B cell (primary cell): ENCODE data around the gene CENPV. TPM values are rescaled to one million over a fixed set of nuclear protein-coding genes. Genes with fewer than 3 reads are reported as not detected.

ENCODE experiments used
- ATAC-seq: fragments of 200-7000 bp; cut with Tn5 transposase; one replicate; pipeline ENCODE4 v1.10.0; 2021; ENCODE audit warnings: low read depth, mild to moderate bottlenecking, moderate number of reproducible peaks, moderate library complexity
- CTCF ChIA-PET: fragments of 350-600 bp; sonication (Branson Sonifier 250); formaldehyde crosslinking; loops from one replicate; lab custom pipeline; 2021; ENCODE audit warnings: antibody characterized with exemption, inconsistent platforms; lab: Charles Lee
- POLR2A ChIA-PET: fragments of 350-600 bp; sonication (Branson Sonifier 250); formaldehyde crosslinking; loops from one replicate; lab custom pipeline; 2021; ENCODE audit warnings: antibody characterized with exemption; lab: Charles Lee
- DNase-seq: peaks from one replicate; pipeline ENCODE4 v3.0.0; 2013
- H2AFZ ChIP-seq: 2 replicates; pipeline ENCODE4 v1.6.1; 2012; ENCODE audit warnings: mild to moderate bottlenecking, low read depth, low read length; ENCODE audit not compliant: insufficient read depth, poor library complexity, severe bottlenecking
- H3K27ac ChIP-seq, 2 donors: 1 replicate in 1 of 2; 2 replicates in 1 of 2; pipeline ENCODE4 v1.5.1; 2012 to 2013; ENCODE audit warnings: low read length in 2 of 2, mild to moderate bottlenecking in 2 of 2, moderate library complexity in 1 of 2
- H3K27me3 ChIP-seq, 4 experiments: fragments of 200-600 bp in 1 of 4; sonication (generic) in 1 of 4; replicated peaks in 1 of 4; 1 replicate in 2 of 4; 2 replicates in 2 of 4; pipeline versions ENCODE4 v1.6.1 to v1.7.0; 2013 to 2016; ENCODE audit warnings: low read length in 3 of 4, mild to moderate bottlenecking in 2 of 4, mixed read lengths in 1 of 4, moderate library complexity in 1 of 4; ENCODE audit not compliant: insufficient read depth in 4 of 4, control insufficient read depth in 3 of 4; ENCODE audit errors: control extremely low read depth in 1 of 4
- H3K36me3 ChIP-seq, 2 experiments: replicated peaks in 1 of 2; 1 replicate in 1 of 2; 2 replicates in 1 of 2; pipeline versions ENCODE4 v1.6.1 to v1.7.1; 2013; ENCODE audit warnings: low read length in 1 of 2; ENCODE audit not compliant: insufficient read depth in 2 of 2, control insufficient read depth in 1 of 2; ENCODE audit errors: control extremely low read depth in 1 of 2, extremely low read depth in 1 of 2
- H3K4me1 ChIP-seq, 2 donors: fragments of 200-600 bp in 1 of 2; sonication (generic) in 1 of 2; 1 replicate in 1 of 2; 2 replicates in 1 of 2; pipeline versions ENCODE4 v1.5.1 to v1.6.1; 2013 to 2017; ENCODE audit warnings: low read length in 2 of 2; ENCODE audit not compliant: control insufficient read depth in 2 of 2, insufficient read depth in 2 of 2
- H3K4me2 ChIP-seq: replicated peaks from 2 replicates; pipeline ENCODE3; 2012; ENCODE audit warnings: mild to moderate bottlenecking, low read depth, low read length; ENCODE audit not compliant: poor library complexity, severe bottlenecking
- H3K4me3 ChIP-seq, 5 experiments: fragments of 200-600 bp in 1 of 5; sonication (generic) in 1 of 5; 1 replicate in 3 of 5; 2 replicates in 2 of 5; pipeline versions ENCODE4 v1.5.1 to v1.7.0; 2011 to 2016; ENCODE audit warnings: low read length in 4 of 5, mild to moderate bottlenecking in 4 of 5, low read depth in 2 of 5, control low read depth in 1 of 5, moderate library complexity in 1 of 5; ENCODE audit not compliant: insufficient read depth in 1 of 5; ENCODE audit errors: control extremely low read depth in 1 of 5, extremely low read depth in 1 of 5
- H3K79me2 ChIP-seq: fragments of 200-600 bp; sonication (generic); one replicate; pipeline ENCODE4 v1.6.0; 2016; ENCODE audit warnings: low read length; ENCODE audit not compliant: control insufficient read depth, insufficient read depth
- H3K9ac ChIP-seq: fragments of 200-600 bp; sonication (generic); 2 replicates; pipeline ENCODE4 v1.6.1; 2017; ENCODE audit warnings: mild to moderate bottlenecking, low read length, moderate library complexity
- H3K9me3 ChIP-seq, 3 donors: one replicate each; pipeline versions ENCODE4 v1.6.1 to v1.7.1; 2013; ENCODE audit warnings: low read length in 2 of 3; ENCODE audit not compliant: control insufficient read depth in 2 of 3, insufficient read depth in 1 of 3; ENCODE audit errors: control extremely low read depth in 1 of 3
- H4K20me1 ChIP-seq: 2 replicates; pipeline ENCODE4 v1.6.0; 2012; ENCODE audit warnings: mild to moderate bottlenecking, low read length; ENCODE audit not compliant: insufficient read depth, control insufficient read depth, poor library complexity, severe bottlenecking
- H3K27ac Mint-ChIP-seq: one replicate; pipeline ENCODE4 v1.8.0; 2021; ENCODE audit warnings: mixed read lengths
- H3K27me3 Mint-ChIP-seq: one replicate; pipeline ENCODE4 v1.8.0; 2021; ENCODE audit warnings: mixed read lengths
- H3K4me1 Mint-ChIP-seq: one replicate; pipeline ENCODE4 v1.8.0; 2021; ENCODE audit warnings: mixed read lengths
- H3K4me3 Mint-ChIP-seq: one replicate; pipeline ENCODE4 v1.8.0; 2021; ENCODE audit warnings: mixed read lengths
- H3K9me3 Mint-ChIP-seq: one replicate; pipeline ENCODE4 v1.8.0; 2022; ENCODE audit warnings: mixed read lengths; ENCODE audit not compliant: insufficient read depth
- CTCF ChIP-seq: fragments of 200-600 bp; IDR thresholded peaks from one replicate; pipeline ENCODE4 v1.8.0; 2022; ENCODE audit warnings: antibody characterized with exemption, mild to moderate bottlenecking
- EZH2 ChIP-seq: IDR thresholded peaks from 2 replicates; pipeline ENCODE4 v1.6.1; 2012; ENCODE audit warnings: borderline replicate concordance, low read depth, mild to moderate bottlenecking, moderate library complexity, low read length; ENCODE audit not compliant: insufficient read depth, poor library complexity, severe bottlenecking
- WGBS: methylation state at CpG from one replicate; pipeline ENCODE4 v1.1.5; 2013; ENCODE audit warnings: missing lambda C conversion rate; ENCODE audit not compliant: insufficient coverage; 5-methylcytosine and 5-hydroxymethylcytosine counted together
- intact Hi-C: fragments of 100-400 bp; cut with micrococcal nuclease; formaldehyde crosslinking; loops from one replicate; pipeline ENCODE4 v1.10.0; 2022
- polyA plus RNA-seq: library from polyadenylated mRNA; depleted of rRNA; stranded (reverse); fragments of >200 nt; gene quantifications from 2 replicates; pipeline ENCODE4 v1.2.3, GENCODE V29; 2012
- total RNA-seq, 2 donors: library from RNA; stranded (reverse); fragments of 120-200 nt in 1 of 2; gene quantifications; 1 replicate in 1 of 2; 2 replicates in 1 of 2; pipeline versions ENCODE4 v1.2.3 to v1.2.4, GENCODE V29; 2013 to 2022

The CENPV gene
- total and polyA plus RNA-seq, 2 donors (not counting 1 experiment from before 2014, with no cell fraction given), result 15.8 to 28.1 TPM

- Histone ChIP-seq H3K27ac (no peak overlapping the region), H3K4me2 (no peak overlapping the region), H2AFZ (no peak overlapping the region), H3K9me3 (no peaks in the 10 kb centered on the region), H4K20me1 (peaks cover 18% of the 10 kb centered on the region), H3K4me3 (no peak overlapping the region), H3K9ac (no peak overlapping the region), H3K79me2 (peaks cover 21% of the 10 kb centered on the region), H3K27me3 (no peaks in the 10 kb centered on the region), H3K36me3 (peaks cover 0 to 12% of the 10 kb centered on the region in 2 experiments), H3K4me1 (peaks cover 11 to 20% of the 10 kb centered on the region in 2 donors)
- Mint-ChIP-seq H3K4me1 (peaks cover 22% of the 10 kb centered on the region), H3K27ac (no peak overlapping the region), H3K9me3 (no peaks in the 10 kb centered on the region), H3K4me3 (no peak overlapping the region), H3K27me3 (no peaks in the 10 kb centered on the region)
- ATAC-seq (no peak), DNase-seq (no peak)
- ChIA-PET POLR2A (no interaction called here), CTCF (interaction anchor here (1.4 to 5.1 kb wide), 2 partner anchors 10 to 14 kb away, joined by 3 to 31 read pairs; no protein-coding TSS in a partner anchor)
- 80% methylated on average over 2 of the region's 2 CpGs for WGBS
- TF ChIP-seq CTCF (no peak), EZH2 (no peak)
- intact Hi-C loops, result no loop called here
These were observed 24.7 kb upstream of the CENPV start for GRCh38 chr17:16377941-16378341.

- H3K9me3 ChIP-seq, result no peaks in the 10 kb centered on the region
- 97% methylated on average over 8 of the region's 16 CpGs for WGBS
- ATAC-seq, result no peak
- H3K36me3 ChIP-seq, result no peaks in the 10 kb centered on the region
- Mint-ChIP-seq H3K27me3 (no peaks in the 10 kb centered on the region), H3K9me3 (no peaks in the 10 kb centered on the region), H3K27ac (no peak overlapping the region), H3K4me1 (no peaks in the 10 kb centered on the region), H3K4me3 (no peak overlapping the region)
- intact Hi-C loops, result no loop called here
- ChIA-PET CTCF (interaction anchor here (4.8 kb wide), 1 partner anchor 10 kb away, joined by 24 read pairs; no protein-coding TSS in a partner anchor), POLR2A (interaction anchor here (1.1 kb wide), 1 partner anchor 10 kb away, joined by 3 read pairs; no protein-coding TSS in a partner anchor)
- H3K4me2 ChIP-seq, result no peak overlapping the region
- DNase-seq, result no peak
- H4K20me1 ChIP-seq, result no peaks in the 10 kb centered on the region
- no peaks in the 10 kb centered on the region for H3K4me1 ChIP-seq
- no peaks in the 10 kb centered on the region for H3K79me2 ChIP-seq
- H3K4me3 ChIP-seq, result no peak overlapping the region
- H3K27me3 ChIP-seq, result no peaks in the 10 kb centered on the region
- TF ChIP-seq CTCF, result no peak
- no peak for TF ChIP-seq EZH2
- no peak overlapping the region for H2AFZ ChIP-seq
- no peak overlapping the region for H3K9ac ChIP-seq
- H3K27ac ChIP-seq, result no peak overlapping the region
These were observed 21.1 kb upstream of the CENPV start for GRCh38 chr17:16374146-16374938.
